HG03521 (cell line): ENCODE data around the gene MCOLN2.
"Not testable (repeated sequence)": the region's sequence is repeated elsewhere in the genome, so short reads cannot be mapped to it uniquely, and the experiment has no call there.

Experiments
- ATAC-seq: cut with Tn5 transposase; IDR thresholded peaks from one replicate; pipeline ENCODE4 v1.9.1; 2021; ENCODE audit warnings: mild to moderate bottlenecking, moderate library complexity; ENCODE audit not compliant: unreplicated experiment

Gene MCOLN2

GRCh38 chr1:84996846-84997666 lies at the start of gene MCOLN2:
TSS of gene MCOLN2 (minus strand) at chr1:84997113. CDS start at chr1:84996872, 241 bp downstream.
- peak; percentile 55 for ATAC-seq

- ATAC-seq, result no peak
Measured at GRCh38 chr1:85042413-85042812, 45.5 kb upstream of the MCOLN2 start.

- no peak for ATAC-seq
Measured at GRCh38 chr1:85041793-85042192, 44.9 kb upstream of the MCOLN2 start.

GRCh38 chr1:85033221-85033620 lies 36.3 kb upstream of the MCOLN2 start:
- no peak for ATAC-seq

- no peak for ATAC-seq
Measured at GRCh38 chr1:85030536-85030935, 33.6 kb upstream of the MCOLN2 start.

- no peak for ATAC-seq
Measured at GRCh38 chr1:85028151-85028550, 31.2 kb upstream of the MCOLN2 start.

GRCh38 chr1:85027242-85027983 lies 30.5 kb upstream of the MCOLN2 start:
- ATAC-seq, result no peak

- no peak for ATAC-seq
Measured at GRCh38 chr1:85025940-85026339, 29.0 kb upstream of the MCOLN2 start.

GRCh38 chr1:85024736-85025135 lies 27.8 kb upstream of the MCOLN2 start:
- no peak for ATAC-seq

GRCh38 chr1:85022700-85023099 lies 25.8 kb upstream of the MCOLN2 start:
- ATAC-seq, result no peak

- no peak for ATAC-seq
Measured at GRCh38 chr1:85019994-85020393, 23.1 kb upstream of the MCOLN2 start.

GRCh38 chr1:85015826-85016225 lies 18.9 kb upstream of the MCOLN2 start:
- ATAC-seq, result no peak

GRCh38 chr1:85005641-85006040 lies 8.7 kb upstream of the MCOLN2 start:
- ATAC-seq, result not testable (repeated sequence)

GRCh38 chr1:85001742-85002141 lies 4.8 kb upstream of the MCOLN2 start:
- ATAC-seq, result no peak

GRCh38 chr1:84998642-84999280 lies 1.8 kb upstream of the MCOLN2 start:
- ATAC-seq, result no peak

- peak; percentile 6 for ATAC-seq
Measured at GRCh38 chr1:84997667-84998600, 1.0 kb upstream of the MCOLN2 start.

GRCh38 chr1:84995484-84996334 lies 1.2 kb downstream of the MCOLN2 start:
- ATAC-seq, result peak; percentile 56

GRCh38 chr1:84991097-84991920 lies 5.6 kb downstream of the MCOLN2 start:
- ATAC-seq, result no peak

GRCh38 chr1:84988588-84988987 lies 8.3 kb downstream of the MCOLN2 start:
- peak; percentile 38 for ATAC-seq
